ENCODE measurements around the gene TM4SF5.

DNA sequence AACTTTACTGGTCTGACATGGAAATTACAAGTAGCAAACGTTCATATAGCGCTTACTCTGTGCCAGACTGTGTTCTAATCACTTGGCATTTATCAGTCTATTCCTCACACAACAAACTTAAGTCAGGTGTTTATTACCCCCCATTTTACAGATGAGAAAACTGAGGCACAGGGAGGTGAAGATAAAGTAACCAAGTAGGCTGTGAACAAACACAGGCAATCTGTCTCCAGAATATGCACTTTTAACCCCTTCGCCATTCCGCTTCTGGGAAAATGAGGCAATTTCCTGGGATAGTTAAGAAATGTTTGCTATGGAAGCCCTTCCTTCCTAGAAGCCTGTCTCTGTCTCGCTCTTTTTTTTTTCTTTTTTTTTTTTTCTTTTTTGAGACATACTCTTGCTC is 19.8 kb upstream of the TM4SF5 start:
- TF ChIP-seq EZH2phosphoT487 (IDR thresholded peaks at IDR 0.05; ENCODE audit: insufficient read depth, low read depth) (no peak), EZH2 (IDR thresholded peaks at IDR 0.05; ENCODE audit: insufficient read depth, poor library complexity, severe bottlenecking) (no peak)
